CD14-positive monocyte (primary cell): Measurements from ENCODE around the gene CHP2. TPM values are rescaled to one million over a fixed set of nuclear protein-coding genes. Genes with fewer than 3 reads are reported as not detected.
"Not testable (repeated sequence)": the region's sequence is repeated elsewhere in the genome, so short reads cannot be mapped to it uniquely, and the experiment has no call there.

Experiments used
- DNase-seq, 3 donors: peaks; one replicate each; pipeline ENCODE4 v3.0.0-alpha.2; 2011 to 2022
- H2AFZ ChIP-seq: 2 replicates; pipeline ENCODE4 v1.6.0; 2012; ENCODE audit warnings: mild to moderate bottlenecking, low read depth, low read length, inconsistent platforms; ENCODE audit not compliant: insufficient read depth, poor library complexity, severe bottlenecking
- H3K27ac ChIP-seq, 2 donors: 1 replicate in 1 of 2; 2 replicates in 1 of 2; pipeline ENCODE4 v1.5.1; 2012 to 2013; ENCODE audit warnings: low read length in 2 of 2, control low read depth in 1 of 2, inconsistent platforms in 1 of 2, low read depth in 1 of 2, mild to moderate bottlenecking in 1 of 2
- H3K27me3 ChIP-seq, 2 donors: one replicate each; pipeline versions ENCODE4 v1.6.0 to v1.6.1; 2011 to 2013; ENCODE audit warnings: low read length in 2 of 2; ENCODE audit not compliant: control insufficient read depth in 2 of 2, insufficient read depth in 2 of 2
- H3K36me3 ChIP-seq, 2 donors: replicated peaks in 1 of 2; 1 replicate in 1 of 2; 2 replicates in 1 of 2; pipeline versions ENCODE4 v1.5.1 to v1.6.1; 2012 to 2013; ENCODE audit warnings: low read length in 2 of 2, control low read depth in 1 of 2, inconsistent platforms in 1 of 2, mild to moderate bottlenecking in 1 of 2; ENCODE audit not compliant: insufficient read depth in 2 of 2, control insufficient read depth in 1 of 2
- H3K4me1 ChIP-seq, 2 donors: 1 replicate in 1 of 2; 2 replicates in 1 of 2; pipeline versions ENCODE4 v1.5.1 to v1.6.1; 2012 to 2013; ENCODE audit warnings: low read length in 2 of 2, control low read depth in 1 of 2, inconsistent platforms in 1 of 2, mild to moderate bottlenecking in 1 of 2, moderate library complexity in 1 of 2; ENCODE audit not compliant: insufficient read depth in 2 of 2, control insufficient read depth in 1 of 2
- H3K4me2 ChIP-seq: replicated peaks from 2 replicates; pipeline ENCODE3; 2012; ENCODE audit warnings: low read length, moderate library complexity, mild to moderate bottlenecking; ENCODE audit not compliant: poor library complexity, severe bottlenecking; ENCODE audit errors: extremely low read depth
- H3K4me3 ChIP-seq, 3 experiments: fragments of 200-600 bp in 1 of 3; sonication (generic) in 1 of 3; replicated peaks in 1 of 3; 1 replicate in 2 of 3; 2 replicates in 1 of 3; pipeline ENCODE4 v1.5.1; 2011 to 2013; ENCODE audit warnings: low read length in 3 of 3, mild to moderate bottlenecking in 3 of 3, control low read depth in 2 of 3, low read depth in 2 of 3, inconsistent platforms in 1 of 3, moderate library complexity in 1 of 3
- H3K79me2 ChIP-seq: 2 replicates; pipeline ENCODE4 v1.6.0; 2012; ENCODE audit warnings: mild to moderate bottlenecking, control low read depth, inconsistent platforms, low read length, moderate library complexity; ENCODE audit not compliant: insufficient read depth
- H3K9ac ChIP-seq: 2 replicates; pipeline ENCODE4 v1.6.0; 2017; ENCODE audit warnings: low read length, mild to moderate bottlenecking; ENCODE audit not compliant: insufficient read depth, poor library complexity, severe bottlenecking
- H3K9me3 ChIP-seq, 2 donors: replicated peaks in 1 of 2; 1 replicate in 1 of 2; 2 replicates in 1 of 2; pipeline versions ENCODE4 v1.5.1 to v1.6.1; 2012 to 2013; ENCODE audit warnings: low read length in 2 of 2, control low read depth in 1 of 2; ENCODE audit not compliant: control insufficient read depth in 1 of 2, insufficient read depth in 1 of 2
- H4K20me1 ChIP-seq: 2 replicates; pipeline ENCODE4 v1.6.0; 2012; ENCODE audit warnings: mild to moderate bottlenecking, low read length, control low read depth, moderate library complexity; ENCODE audit not compliant: insufficient read depth
- H3K27ac Mint-ChIP-seq, 7 donors: one replicate each; pipeline ENCODE4 v1.8.0; 2020; ENCODE audit warnings: mild to moderate bottlenecking in 7 of 7, mixed read lengths in 7 of 7, moderate library complexity in 6 of 7, inconsistent platforms in 2 of 7
- H3K27me3 Mint-ChIP-seq, 3 donors: one replicate each; pipeline ENCODE4 v1.8.0; 2021 to 2022; ENCODE audit warnings: low read depth in 3 of 3, mild to moderate bottlenecking in 3 of 3, mixed read lengths in 3 of 3, moderate library complexity in 3 of 3, inconsistent platforms in 1 of 3
- H3K36me3 Mint-ChIP-seq, 2 donors: one replicate each; pipeline ENCODE4 v1.8.0; 2020; ENCODE audit warnings: mixed read lengths in 2 of 2, inconsistent platforms in 1 of 2, mild to moderate bottlenecking in 1 of 2
- H3K4me1 Mint-ChIP-seq: one replicate; pipeline ENCODE4 v1.8.0; 2020; ENCODE audit warnings: mild to moderate bottlenecking, mixed read lengths
- H3K4me3 Mint-ChIP-seq, 2 donors: one replicate each; pipeline ENCODE4 v1.8.0; 2020; ENCODE audit warnings: mild to moderate bottlenecking in 2 of 2, mixed read lengths in 2 of 2, moderate library complexity in 1 of 2
- H3K9me3 Mint-ChIP-seq, 7 donors: one replicate each; pipeline ENCODE4 v1.8.0; 2020 to 2022; ENCODE audit warnings: mixed read lengths in 7 of 7, mild to moderate bottlenecking in 6 of 7, moderate library complexity in 6 of 7, inconsistent platforms in 2 of 7
- WGBS: methylation state at CpG from one replicate; pipeline ENCODE4 v1.1.5; 2013; ENCODE audit warnings: missing lambda C conversion rate; ENCODE audit not compliant: insufficient coverage; 5-methylcytosine and 5-hydroxymethylcytosine counted together
- intact Hi-C, 2 donors: fragments of 100-400 bp; cut with micrococcal nuclease; formaldehyde crosslinking; loops; one replicate each; pipeline versions ENCODE4 v1.15.0 to v1.15.1; 2023
- polyA plus RNA-seq, 3 donors: library from polyadenylated mRNA; depleted of rRNA in 1 of 3; unstranded in 2 of 3; stranded (reverse) in 1 of 3; fragments of 300-500 nt in 2 of 3; fragments of >200 nt in 1 of 3; fragmentation: Illumina TruSeq in 2 of 3; gene quantifications; 1 replicate in 2 of 3; 2 replicates in 1 of 3; pipeline ENCODE4 v1.2.3, GENCODE V29; 2012 to 2021
- TF ChIP-seq, protein P1 (sequence below): fragments of 200-600 bp; IDR thresholded peaks from one replicate; pipeline ENCODE4 v1.8.0; 2022; ENCODE audit warnings: antibody characterized with exemption, mild to moderate bottlenecking

Gene CHP2
- polyA plus RNA-seq, 3 donors: not detected

- Mint-ChIP-seq H3K4me1 (no peaks in the 10 kb centered on the region), H3K27ac (no peak overlapping the region), H3K9me3 (peaks cover 0 to 6% (median 2%) of the 10 kb centered on the region in 7 donors), H3K4me3 (no peak overlapping the region), H3K36me3 (no peaks in the 10 kb centered on the region), H3K27me3 (peaks cover 36 to 53% (median 41%) of the 10 kb centered on the region in 3 donors)
- Histone ChIP-seq H3K36me3 (no peaks in the 10 kb centered on the region), H2AFZ (no peak overlapping the region), H3K4me2 (no peak overlapping the region), H3K9ac (no peak overlapping the region), H3K4me3 (no peak overlapping the region), H3K27me3 (peaks cover 14 to 26% of the 10 kb centered on the region in 2 donors), H3K79me2 (no peaks in the 10 kb centered on the region), H4K20me1 (no peaks in the 10 kb centered on the region), H3K4me1 (no peaks in the 10 kb centered on the region), H3K27ac (no peak overlapping the region), H3K9me3 (no peaks in the 10 kb centered on the region)
- WGBS: no CpG with 5 or more reads among the region's 1 CpG
- DNase-seq: no peak
- TF ChIP-seq, protein P1, sequence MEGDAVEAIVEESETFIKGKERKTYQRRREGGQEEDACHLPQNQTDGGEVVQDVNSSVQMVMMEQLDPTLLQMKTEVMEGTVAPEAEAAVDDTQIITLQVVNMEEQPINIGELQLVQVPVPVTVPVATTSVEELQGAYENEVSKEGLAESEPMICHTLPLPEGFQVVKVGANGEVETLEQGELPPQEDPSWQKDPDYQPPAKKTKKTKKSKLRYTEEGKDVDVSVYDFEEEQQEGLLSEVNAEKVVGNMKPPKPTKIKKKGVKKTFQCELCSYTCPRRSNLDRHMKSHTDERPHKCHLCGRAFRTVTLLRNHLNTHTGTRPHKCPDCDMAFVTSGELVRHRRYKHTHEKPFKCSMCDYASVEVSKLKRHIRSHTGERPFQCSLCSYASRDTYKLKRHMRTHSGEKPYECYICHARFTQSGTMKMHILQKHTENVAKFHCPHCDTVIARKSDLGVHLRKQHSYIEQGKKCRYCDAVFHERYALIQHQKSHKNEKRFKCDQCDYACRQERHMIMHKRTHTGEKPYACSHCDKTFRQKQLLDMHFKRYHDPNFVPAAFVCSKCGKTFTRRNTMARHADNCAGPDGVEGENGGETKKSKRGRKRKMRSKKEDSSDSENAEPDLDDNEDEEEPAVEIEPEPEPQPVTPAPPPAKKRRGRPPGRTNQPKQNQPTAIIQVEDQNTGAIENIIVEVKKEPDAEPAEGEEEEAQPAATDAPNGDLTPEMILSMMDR: no peak
- intact Hi-C loops: no loop called here
Observed at GRCh38 chr16:23748630-23749029, 6.2 kb upstream of the CHP2 start.

GRCh38 chr16:23751053-23751452 is 3.8 kb upstream of the CHP2 start:
- H3K27ac Mint-ChIP-seq, H3K4me2 ChIP-seq, H3K4me1 Mint-ChIP-seq, H4K20me1 ChIP-seq, H3K9me3 Mint-ChIP-seq, H3K36me3 ChIP-seq, H3K79me2 ChIP-seq, H3K36me3 Mint-ChIP-seq, intact Hi-C loops, DNase-seq, H3K4me3 ChIP-seq, H3K9ac ChIP-seq, H3K4me1 ChIP-seq, H2AFZ ChIP-seq, H3K4me3 Mint-ChIP-seq, H3K27ac ChIP-seq: not testable (repeated sequence)
- Histone ChIP-seq H3K27me3 (peaks cover 33 to 48% of the 10 kb centered on the region in 2 donors), H3K9me3 (peaks cover 0 to 12% of the 10 kb centered on the region in 2 donors)
- peaks cover 53 to 75% (median 61%) of the 10 kb centered on the region in 3 donors for H3K27me3 Mint-ChIP-seq
- no CpG with 5 or more reads among the region's 1 CpG for WGBS
